Activated CD8-positive, alpha-beta T cell treated with anti-CD3 and anti-CD28 coated beads for 36 hours (primary cell): ENCODE measurements around the gene CARHSP1. TPM values are rescaled to one million over a fixed set of nuclear protein-coding genes. Genes with fewer than 3 reads are reported as not detected.
"Not testable (repeated sequence)": the region's sequence is repeated elsewhere in the genome, so short reads cannot be mapped to it uniquely, and the experiment has no call there.

Source experiments
- ATAC-seq: fragments of 200-7000 bp; cut with Tn5 transposase; one replicate; pipeline ENCODE4 v1.10.0; 2021; ENCODE audit warnings: mild to moderate bottlenecking, moderate library complexity
- CTCF ChIA-PET: fragments of 350-600 bp; sonication (Branson Sonifier 250); formaldehyde crosslinking; loops from one replicate; lab custom pipeline; 2021; ENCODE audit warnings: antibody characterized with exemption; lab: Charles Lee
- POLR2A ChIA-PET: fragments of 350-600 bp; sonication (Branson Sonifier 250); formaldehyde crosslinking; loops from one replicate; lab custom pipeline; 2021; ENCODE audit warnings: antibody characterized with exemption; lab: Charles Lee
- DNase-seq: peaks from one replicate; pipeline ENCODE4 v3.0.0-alpha.2; 2020
- H3K27ac Mint-ChIP-seq: one replicate; pipeline ENCODE4 v1.8.0; 2021; ENCODE audit warnings: mild to moderate bottlenecking, mixed read lengths
- H3K27me3 Mint-ChIP-seq: one replicate; pipeline ENCODE4 v1.8.0; 2021; ENCODE audit warnings: mixed read lengths
- H3K36me3 Mint-ChIP-seq: one replicate; pipeline ENCODE4 v1.8.0; 2021; ENCODE audit warnings: low read depth, mixed read lengths
- H3K4me1 Mint-ChIP-seq: one replicate; pipeline ENCODE4 v1.8.0; 2021; ENCODE audit warnings: low read depth, mixed read lengths
- H3K4me3 Mint-ChIP-seq: one replicate; pipeline ENCODE4 v1.8.0; 2021; ENCODE audit warnings: mild to moderate bottlenecking, moderate library complexity, mixed read lengths
- H3K9me3 Mint-ChIP-seq: one replicate; pipeline ENCODE4 v1.8.0; 2021; ENCODE audit warnings: mixed read lengths
- CTCF ChIP-seq: fragments of 200-600 bp; IDR thresholded peaks from one replicate; pipeline ENCODE4 v1.8.0; 2022; ENCODE audit warnings: antibody characterized with exemption, mild to moderate bottlenecking
- intact Hi-C: fragments of 100-400 bp; cut with micrococcal nuclease; formaldehyde crosslinking; loops from one replicate; pipeline ENCODE4 v1.10.0; 2022
- total RNA-seq, 2 experiments: library from RNA; stranded (reverse); gene quantifications; one replicate each; pipeline ENCODE4 v1.2.3, GENCODE V29; 2021

Gene CARHSP1
- total RNA-seq, 2 experiments from 2014 or later = 63.9 to 72.6 TPM

DNA sequence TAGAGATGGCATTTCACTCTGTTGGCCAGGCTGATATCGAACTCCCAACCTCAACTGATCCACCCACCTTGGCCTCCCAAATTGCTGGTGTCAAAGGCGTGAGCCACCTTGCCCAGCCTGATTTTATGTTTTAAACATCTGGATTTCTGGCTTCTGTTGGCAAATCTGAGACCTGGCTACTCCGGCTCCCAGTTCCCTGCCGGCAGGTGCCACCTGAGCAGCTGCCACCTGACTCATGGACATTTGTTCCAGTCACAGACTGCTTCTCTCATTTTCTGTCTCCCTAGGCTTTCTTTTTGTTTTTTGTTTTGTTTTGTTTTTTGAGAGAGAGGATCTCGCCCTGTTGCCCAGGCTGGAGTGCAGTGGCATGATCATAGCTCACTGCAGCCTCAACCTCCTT is 61.6 kb downstream of the CARHSP1 start:
- CTCF ChIA-PET = no interaction called here
- Mint-ChIP-seq H3K4me3 (no peak overlapping the region), H3K4me1 (peaks cover 8% of the 10 kb centered on the region), H3K27me3 (no peaks in the 10 kb centered on the region), H3K9me3 (no peaks in the 10 kb centered on the region), H3K27ac (no peak overlapping the region), H3K36me3 (peaks cover 58% of the 10 kb centered on the region)
- intact Hi-C loops = no loop called here
- ATAC-seq = no peak
- no peak for DNase-seq
- POLR2A ChIA-PET = interaction anchor here (0.7 kb wide), 1 partner anchor 23 kb away, joined by 3 read pairs; no protein-coding TSS in a partner anchor
- TF ChIP-seq CTCF = no peak

GRCh38 chr16:8806272-8806983 is 62.4 kb downstream of the CARHSP1 start:
- DNase-seq (no peak), ATAC-seq (no peak)
- intact Hi-C loops = no loop called here
- peaks cover 8% of the 10 kb centered on the region for H3K4me1 Mint-ChIP-seq
- no peak overlapping the region for H3K27ac Mint-ChIP-seq
- peaks cover 59% of the 10 kb centered on the region for H3K36me3 Mint-ChIP-seq
- ChIA-PET POLR2A (interaction anchor here (1.1 to 1.2 kb wide), 2 partner anchors 14 to 62 kb away, joined by 3 read pairs; partner anchors contain the start of gene CARHSP1), CTCF (no interaction called here)
- H3K27me3 Mint-ChIP-seq = no peaks in the 10 kb centered on the region
- H3K4me3 Mint-ChIP-seq = no peak overlapping the region
- no peak for TF ChIP-seq CTCF
- no peaks in the 10 kb centered on the region for H3K9me3 Mint-ChIP-seq

- intact Hi-C loops = no loop called here
- Mint-ChIP-seq H3K9me3 (no peaks in the 10 kb centered on the region), H3K4me3 (no peak overlapping the region), H3K36me3 (peaks cover 55% of the 10 kb centered on the region), H3K4me1 (peaks cover 13% of the 10 kb centered on the region), H3K27ac (no peak overlapping the region), H3K27me3 (no peaks in the 10 kb centered on the region)
- POLR2A ChIA-PET = no interaction called here
- no peak for TF ChIP-seq CTCF
- ATAC-seq (no peak), DNase-seq (no peak)
- CTCF ChIA-PET = no interaction called here
Measured at GRCh38 chr16:8804313-8804712, 64.5 kb downstream of the CARHSP1 start.

DNA sequence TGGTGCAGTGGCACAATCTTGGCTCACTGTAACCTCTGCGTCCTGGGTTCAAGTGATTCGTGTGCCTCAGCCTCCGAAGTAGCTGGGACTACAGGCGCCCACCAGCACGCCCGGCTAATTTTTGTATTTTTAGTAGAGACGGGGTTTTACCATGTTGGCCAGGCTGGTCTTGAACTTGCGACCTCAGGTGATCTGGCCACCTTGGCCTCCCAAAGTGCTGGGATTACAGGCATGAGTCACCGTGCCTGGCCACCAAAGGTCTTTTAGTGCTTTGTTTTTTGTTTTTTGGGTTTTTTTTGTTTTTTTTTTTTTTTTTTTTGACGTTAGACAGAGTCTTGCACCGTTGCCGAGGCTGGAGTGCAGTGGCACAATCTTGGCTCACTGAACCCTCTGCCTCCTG is 65.1 kb downstream of the CARHSP1 start:
- H3K27me3 Mint-ChIP-seq, H3K9me3 Mint-ChIP-seq, intact Hi-C loops, ATAC-seq, CTCF ChIA-PET, H3K27ac Mint-ChIP-seq, H3K4me3 Mint-ChIP-seq, DNase-seq: not testable (repeated sequence)
- Mint-ChIP-seq H3K4me1 (peaks cover 17% of the 10 kb centered on the region), H3K36me3 (peaks cover 52% of the 10 kb centered on the region)
- POLR2A ChIA-PET = interaction anchor here (0.6 kb wide), 1 partner anchor 22 kb away, joined by 3 read pairs; no protein-coding TSS in a partner anchor

Other genes with a start within 250 kb of the CARHSP1 start
- gene METTL22, start 247.3 kb downstream of the CARHSP1 start, total RNA-seq = 10 to 100 TPM; 31.7 to 31.9 TPM
- gene ABAT, start 194.4 kb downstream of the CARHSP1 start, total RNA-seq = 1 to 10 TPM; 5.1 TPM
- gene TMEM186, start 71.4 kb downstream of the CARHSP1 start, total RNA-seq = 10 to 100 TPM; 15.3 to 15.4 TPM
- 10 to 100 TPM; 32.7 to 34.3 TPM for gene PMM2, start 71.2 kb downstream of the CARHSP1 start, total RNA-seq
- not detected for gene LITAFD, start 13.3 kb upstream of the CARHSP1 start, total RNA-seq
- gene USP7, start 94.9 kb upstream of the CARHSP1 start, total RNA-seq = 100 to 1,000 TPM; 155 to 163 TPM
- gene HAPSTR1, start 222.6 kb upstream of the CARHSP1 start, total RNA-seq = 10 to 100 TPM; 52.5 to 53.4 TPM